Measurements from ENCODE around the gene SLC8A2.

The SLC8A2 gene

GRCh38 chr19:47479701-47480503 is 8.2 kb upstream of the SLC8A2 start:
- no peak overlapping the region for H3K4me3 ChIP-seq (ENCODE audit: low read depth, low read length)
- TF ChIP-seq, protein P1, sequence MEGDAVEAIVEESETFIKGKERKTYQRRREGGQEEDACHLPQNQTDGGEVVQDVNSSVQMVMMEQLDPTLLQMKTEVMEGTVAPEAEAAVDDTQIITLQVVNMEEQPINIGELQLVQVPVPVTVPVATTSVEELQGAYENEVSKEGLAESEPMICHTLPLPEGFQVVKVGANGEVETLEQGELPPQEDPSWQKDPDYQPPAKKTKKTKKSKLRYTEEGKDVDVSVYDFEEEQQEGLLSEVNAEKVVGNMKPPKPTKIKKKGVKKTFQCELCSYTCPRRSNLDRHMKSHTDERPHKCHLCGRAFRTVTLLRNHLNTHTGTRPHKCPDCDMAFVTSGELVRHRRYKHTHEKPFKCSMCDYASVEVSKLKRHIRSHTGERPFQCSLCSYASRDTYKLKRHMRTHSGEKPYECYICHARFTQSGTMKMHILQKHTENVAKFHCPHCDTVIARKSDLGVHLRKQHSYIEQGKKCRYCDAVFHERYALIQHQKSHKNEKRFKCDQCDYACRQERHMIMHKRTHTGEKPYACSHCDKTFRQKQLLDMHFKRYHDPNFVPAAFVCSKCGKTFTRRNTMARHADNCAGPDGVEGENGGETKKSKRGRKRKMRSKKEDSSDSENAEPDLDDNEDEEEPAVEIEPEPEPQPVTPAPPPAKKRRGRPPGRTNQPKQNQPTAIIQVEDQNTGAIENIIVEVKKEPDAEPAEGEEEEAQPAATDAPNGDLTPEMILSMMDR (IDR thresholded peaks at IDR 0.05; ENCODE audit: borderline replicate concordance, insufficient read depth, low read depth, low read length), result no peak

DNA sequence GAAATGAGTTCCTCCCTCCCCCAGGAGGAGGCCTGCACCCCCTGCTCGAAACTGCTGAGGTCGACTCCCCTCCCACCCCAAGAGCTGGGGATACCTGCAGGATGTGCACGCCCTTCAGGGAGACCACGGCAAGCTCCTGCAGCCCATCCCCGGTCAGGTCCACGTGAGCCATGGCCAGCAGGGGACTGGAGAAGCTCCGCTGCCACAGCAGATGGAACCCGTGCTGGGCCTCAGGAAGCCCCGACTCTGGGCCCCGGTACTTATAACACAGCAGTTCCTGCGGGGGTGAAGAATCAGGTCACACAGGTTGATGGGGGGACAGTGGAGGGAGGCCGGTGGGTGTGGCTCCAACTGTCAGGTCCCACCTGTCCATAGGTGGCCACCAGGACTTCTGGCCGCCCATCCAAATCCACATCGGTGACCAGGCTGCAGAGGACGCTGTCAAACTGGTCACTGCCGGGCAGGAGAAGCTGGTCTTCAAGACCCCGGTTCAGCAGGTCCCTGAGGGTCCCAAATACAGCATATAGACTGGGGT is 4.8 kb upstream of the SLC8A2 start:
- H3K4me3 ChIP-seq (ENCODE audit: low read depth, low read length), result no peak overlapping the region
- TF ChIP-seq, protein P1 (IDR thresholded peaks at IDR 0.05; ENCODE audit: borderline replicate concordance, insufficient read depth, low read depth, low read length), result no peak

DNA sequence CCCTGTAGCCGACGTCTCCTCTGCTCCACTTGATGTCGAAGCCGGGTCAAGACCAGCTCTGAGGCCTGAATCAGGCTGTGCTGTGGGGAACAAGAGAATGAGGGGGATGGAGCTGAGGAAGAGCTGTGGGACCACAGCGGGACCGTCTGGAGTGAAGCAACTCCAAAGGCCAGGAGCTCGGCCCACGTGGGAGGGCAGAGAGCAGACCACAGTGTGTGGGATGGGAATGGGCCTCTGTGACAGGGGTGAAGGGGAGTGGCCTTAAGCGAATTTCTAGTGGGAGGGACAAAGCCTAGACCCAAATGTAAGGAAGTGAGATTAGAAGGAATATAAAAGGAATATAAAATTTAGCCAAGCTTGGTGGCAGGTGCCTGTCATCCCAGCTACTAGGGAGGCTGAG is 3.8 kb upstream of the SLC8A2 start:
- no peak overlapping the region for H3K4me3 ChIP-seq (ENCODE audit: low read depth, low read length)
- TF ChIP-seq, protein P1 (IDR thresholded peaks at IDR 0.05; ENCODE audit: borderline replicate concordance, insufficient read depth, low read depth, low read length), result no peak

DNA sequence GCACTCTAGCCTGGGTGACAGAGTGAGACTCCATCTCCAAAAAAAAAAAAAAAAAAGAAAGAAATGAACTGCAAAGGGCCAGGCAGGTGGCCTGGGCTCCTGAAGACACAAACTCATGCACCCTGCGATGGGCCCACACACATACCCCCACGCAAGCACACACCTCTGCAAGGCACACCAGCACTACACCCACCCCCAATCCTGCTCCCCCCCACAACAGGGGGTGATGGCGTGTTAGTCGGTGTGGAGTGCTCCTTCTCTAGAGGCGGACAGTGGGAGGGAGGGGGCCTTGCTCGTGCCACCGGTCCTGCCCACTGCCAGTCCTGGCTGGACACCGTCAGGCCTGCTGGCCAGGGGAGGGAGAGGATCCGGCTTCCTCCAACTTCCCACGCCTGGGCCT is 1.6 kb upstream of the SLC8A2 start:
- H3K4me3 ChIP-seq (ENCODE audit: low read depth, low read length), result no peak overlapping the region
- TF ChIP-seq, protein P1 (IDR thresholded peaks at IDR 0.05; ENCODE audit: borderline replicate concordance, insufficient read depth, low read depth, low read length), result no peak

- TF ChIP-seq, protein P1 (IDR thresholded peaks at IDR 0.05; ENCODE audit: borderline replicate concordance, insufficient read depth, low read depth, low read length), result no peak
- no peak overlapping the region for H3K4me3 ChIP-seq (ENCODE audit: low read depth, low read length)
Observed at GRCh38 chr19:47471381-47471732, 336 bp downstream of the SLC8A2 start.

DNA sequence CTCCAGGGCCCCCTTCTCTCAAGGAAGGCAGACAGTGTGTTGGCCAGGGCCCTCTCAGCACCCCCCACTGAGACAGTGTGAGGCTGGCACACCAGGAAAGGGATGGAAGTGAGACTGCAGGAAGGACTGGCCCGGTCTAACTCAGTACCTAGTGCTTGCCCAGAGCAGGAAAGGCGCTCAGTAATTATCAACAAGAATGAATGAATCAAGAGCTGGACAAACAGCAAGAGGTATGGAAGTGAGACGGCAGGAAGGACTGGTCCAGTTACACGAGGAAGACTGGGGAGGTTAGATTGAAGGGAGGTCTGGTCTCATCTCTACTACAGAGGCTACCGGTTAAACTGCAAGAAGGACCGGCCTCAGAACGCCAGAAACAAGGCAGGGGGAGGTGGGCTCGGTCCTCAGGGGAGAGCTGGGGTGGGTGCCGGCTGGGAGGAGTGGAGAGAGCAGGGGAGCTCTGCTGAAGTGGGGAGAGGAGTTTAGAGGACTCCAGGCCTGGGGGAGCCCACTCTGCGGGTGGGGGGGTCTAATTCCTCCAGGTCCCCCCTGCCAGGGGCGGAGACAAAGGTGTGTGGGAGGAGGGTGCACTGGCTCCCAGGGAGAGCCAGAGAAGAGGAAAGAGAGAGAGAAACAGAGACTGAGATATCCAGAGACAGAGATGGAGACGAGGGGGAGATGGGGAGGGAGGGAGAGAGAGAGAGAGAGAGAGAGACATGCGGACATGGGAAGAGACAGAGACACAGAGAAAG is 1.1 kb downstream of the SLC8A2 start:
- TF ChIP-seq, protein P1 (IDR thresholded peaks at IDR 0.05; ENCODE audit: borderline replicate concordance, insufficient read depth, low read depth, low read length), result no peak
- H3K4me3 ChIP-seq (ENCODE audit: low read depth, low read length), result no peak overlapping the region

Measured in GM12875 (cell line).